Esophagus (tissue), 2 donors: ENCODE data around the gene KDM3A. TPM values are rescaled to one million over a fixed set of nuclear protein-coding genes. Genes with fewer than 3 reads are reported as not detected.

Experiments used
- H3K27ac ChIP-seq, 2 donors: one replicate each; pipeline ENCODE4 v1.5.1; 2013; ENCODE audit warnings: low read depth in 2 of 2, mild to moderate bottlenecking in 2 of 2, inconsistent platforms in 1 of 2, low read length in 1 of 2, moderate library complexity in 1 of 2
- H3K27me3 ChIP-seq, 2 donors: one replicate each; pipeline ENCODE4 v1.6.1; 2013; ENCODE audit warnings: low read length in 2 of 2, control low read depth in 1 of 2, mild to moderate bottlenecking in 1 of 2; ENCODE audit not compliant: insufficient read depth in 2 of 2, control insufficient read depth in 1 of 2
- H3K36me3 ChIP-seq, 2 donors: one replicate each; pipeline ENCODE4 v1.6.1; 2013; ENCODE audit warnings: low read length in 1 of 2; ENCODE audit not compliant: control insufficient read depth in 2 of 2, insufficient read depth in 2 of 2
- H3K4me1 ChIP-seq, 2 donors: one replicate each; pipeline ENCODE4 v1.6.1; 2013; ENCODE audit warnings: low read length in 1 of 2; ENCODE audit not compliant: control insufficient read depth in 2 of 2, insufficient read depth in 2 of 2
- H3K4me3 ChIP-seq, 2 donors: one replicate each; pipeline ENCODE4 v1.5.1; 2013; ENCODE audit warnings: low read length in 2 of 2, mild to moderate bottlenecking in 2 of 2, low read depth in 1 of 2, moderate library complexity in 1 of 2
- H3K9me3 ChIP-seq, 2 donors: one replicate each; pipeline ENCODE4 v1.6.1; 2013; ENCODE audit warnings: mild to moderate bottlenecking in 2 of 2, low read depth in 1 of 2, low read length in 1 of 2, moderate library complexity in 1 of 2; ENCODE audit not compliant: control insufficient read depth in 2 of 2, insufficient read depth in 1 of 2
- WGBS, 2 donors: extraction: QIAGEN DNeasy Blood & Tissue Kit; methylation state at CpG; one replicate each; pipeline ENCODE4 v1.1.7; 2013; 5-methylcytosine and 5-hydroxymethylcytosine counted together
- polyA plus RNA-seq, 2 donors: library from polyadenylated mRNA; stranded (reverse); fragments of 200-250 nt; gene quantifications; one replicate each; pipeline ENCODE4 v1.2.3, GENCODE V29; 2013
- donor health status: healthy with polysubstance abuse.
- donor health status: Bipolar disorder and iron deficiency.

The KDM3A gene, protein sequence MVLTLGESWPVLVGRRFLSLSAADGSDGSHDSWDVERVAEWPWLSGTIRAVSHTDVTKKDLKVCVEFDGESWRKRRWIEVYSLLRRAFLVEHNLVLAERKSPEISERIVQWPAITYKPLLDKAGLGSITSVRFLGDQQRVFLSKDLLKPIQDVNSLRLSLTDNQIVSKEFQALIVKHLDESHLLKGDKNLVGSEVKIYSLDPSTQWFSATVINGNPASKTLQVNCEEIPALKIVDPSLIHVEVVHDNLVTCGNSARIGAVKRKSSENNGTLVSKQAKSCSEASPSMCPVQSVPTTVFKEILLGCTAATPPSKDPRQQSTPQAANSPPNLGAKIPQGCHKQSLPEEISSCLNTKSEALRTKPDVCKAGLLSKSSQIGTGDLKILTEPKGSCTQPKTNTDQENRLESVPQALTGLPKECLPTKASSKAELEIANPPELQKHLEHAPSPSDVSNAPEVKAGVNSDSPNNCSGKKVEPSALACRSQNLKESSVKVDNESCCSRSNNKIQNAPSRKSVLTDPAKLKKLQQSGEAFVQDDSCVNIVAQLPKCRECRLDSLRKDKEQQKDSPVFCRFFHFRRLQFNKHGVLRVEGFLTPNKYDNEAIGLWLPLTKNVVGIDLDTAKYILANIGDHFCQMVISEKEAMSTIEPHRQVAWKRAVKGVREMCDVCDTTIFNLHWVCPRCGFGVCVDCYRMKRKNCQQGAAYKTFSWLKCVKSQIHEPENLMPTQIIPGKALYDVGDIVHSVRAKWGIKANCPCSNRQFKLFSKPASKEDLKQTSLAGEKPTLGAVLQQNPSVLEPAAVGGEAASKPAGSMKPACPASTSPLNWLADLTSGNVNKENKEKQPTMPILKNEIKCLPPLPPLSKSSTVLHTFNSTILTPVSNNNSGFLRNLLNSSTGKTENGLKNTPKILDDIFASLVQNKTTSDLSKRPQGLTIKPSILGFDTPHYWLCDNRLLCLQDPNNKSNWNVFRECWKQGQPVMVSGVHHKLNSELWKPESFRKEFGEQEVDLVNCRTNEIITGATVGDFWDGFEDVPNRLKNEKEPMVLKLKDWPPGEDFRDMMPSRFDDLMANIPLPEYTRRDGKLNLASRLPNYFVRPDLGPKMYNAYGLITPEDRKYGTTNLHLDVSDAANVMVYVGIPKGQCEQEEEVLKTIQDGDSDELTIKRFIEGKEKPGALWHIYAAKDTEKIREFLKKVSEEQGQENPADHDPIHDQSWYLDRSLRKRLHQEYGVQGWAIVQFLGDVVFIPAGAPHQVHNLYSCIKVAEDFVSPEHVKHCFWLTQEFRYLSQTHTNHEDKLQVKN (N-terminal part only)
- 10 to 100 TPM; 20.4 to 32.3 TPM for polyA plus RNA-seq

- Histone ChIP-seq H3K36me3 (no peaks in the 10 kb centered on the region), H3K9me3 (peaks cover 2 to 3% of the 10 kb centered on the region in 2 donors), H3K4me3 (peak within 1 kb of the TSS; percentile 79 to 91), H3K27ac (peak within 1 kb of the TSS; percentile 99 to 100), H3K27me3 (no peaks in the 10 kb centered on the region), H3K4me1 (peaks cover 3 to 5% of the 10 kb centered on the region in 2 donors)
- WGBS, 2 donors, result 0 to 2% methylated on average over 51 of the region's 51 CpGs
Measured at GRCh38 chr2:86440631-86441391, at the start of gene KDM3A. Gene KDM3A, plus strand, starts transcription at chr2:86441371. Its CDS starts 677 bp downstream, at chr2:86442048.

GRCh38 chr2:86392873-86393518, 48.2 kb upstream of the KDM3A start:
- WGBS, 2 donors, result 79 to 88% methylated on average over 6 of the region's 6 CpGs
- Histone ChIP-seq H3K27ac (no peak overlapping the region), H3K9me3 (no peaks in the 10 kb centered on the region), H3K4me3 (no peak overlapping the region), H3K36me3 (no peaks in the 10 kb centered on the region), H3K4me1 (no peaks in the 10 kb centered on the region), H3K27me3 (no peaks in the 10 kb centered on the region)

- Histone ChIP-seq H3K9me3 (no peaks in the 10 kb centered on the region), H3K4me1 (no peaks in the 10 kb centered on the region), H3K27me3 (no peaks in the 10 kb centered on the region), H3K27ac (no peak overlapping the region), H3K36me3 (no peaks in the 10 kb centered on the region), H3K4me3 (no peak overlapping the region)
- 46 to 47% methylated on average over 1 of the region's 1 CpG for WGBS, 2 donors
Measured at GRCh38 chr2:86393521-86394491, 47.4 kb upstream of the KDM3A start.

DNA sequence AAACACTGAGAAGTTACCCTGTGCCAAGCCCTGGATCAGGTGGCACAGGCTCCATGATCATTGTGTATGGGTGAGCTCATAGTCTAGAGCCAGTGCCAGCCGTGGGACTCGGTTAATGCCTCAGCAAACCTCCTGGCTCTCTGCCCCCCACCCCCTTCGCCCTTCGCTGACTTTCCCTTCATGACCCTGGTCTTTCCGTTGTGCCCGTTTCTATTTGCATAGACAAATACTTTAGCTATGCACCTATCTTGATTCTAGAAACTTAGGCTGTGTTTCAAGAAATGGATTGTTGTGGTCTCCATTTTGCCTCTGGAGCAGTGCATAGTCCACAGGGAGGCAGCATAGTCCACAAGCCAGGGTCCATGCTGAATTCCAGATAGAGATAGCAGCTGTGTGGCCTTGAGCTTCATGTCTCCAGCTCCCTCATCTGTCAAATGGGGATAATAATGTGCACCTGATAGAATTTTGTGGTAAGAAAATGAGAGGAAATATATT, 44.8 kb upstream of the KDM3A start:
- WGBS, 2 donors, result 53 to 67% methylated on average over 6 of the region's 6 CpGs
- no peaks in the 10 kb centered on the region for H3K36me3 ChIP-seq
- no peaks in the 10 kb centered on the region for H3K27me3 ChIP-seq
- no peaks in the 10 kb centered on the region for H3K4me1 ChIP-seq
- no peak overlapping the region for H3K27ac ChIP-seq
- H3K4me3 ChIP-seq, result no peak overlapping the region
- H3K9me3 ChIP-seq, result no peaks in the 10 kb centered on the region

- H3K4me1 ChIP-seq, result no peaks in the 10 kb centered on the region
- no peak overlapping the region for H3K27ac ChIP-seq
- H3K36me3 ChIP-seq, result no peaks in the 10 kb centered on the region
- 67 to 71% methylated on average over 6 of the region's 6 CpGs for WGBS, 2 donors
- H3K9me3 ChIP-seq, result no peaks in the 10 kb centered on the region
- H3K4me3 ChIP-seq, result no peak overlapping the region
- no peaks in the 10 kb centered on the region for H3K27me3 ChIP-seq
Measured at GRCh38 chr2:86397986-86398385, 43.2 kb upstream of the KDM3A start.

- Histone ChIP-seq H3K4me1 (no peaks in the 10 kb centered on the region), H3K4me3 (no peak overlapping the region), H3K27me3 (no peaks in the 10 kb centered on the region), H3K27ac (no peak overlapping the region), H3K36me3 (no peaks in the 10 kb centered on the region), H3K9me3 (no peaks in the 10 kb centered on the region)
- WGBS, 2 donors, result 91 to 93% methylated on average over 7 of the region's 7 CpGs
Measured at GRCh38 chr2:86398500-86399474, 42.4 kb upstream of the KDM3A start.

GRCh38 chr2:86400321-86400720, 40.9 kb upstream of the KDM3A start:
- no peak overlapping the region for H3K27ac ChIP-seq
- no peaks in the 10 kb centered on the region for H3K27me3 ChIP-seq
- no peak overlapping the region for H3K4me3 ChIP-seq
- WGBS, 2 donors, result 76 to 77% methylated on average over 1 of the region's 1 CpG
- H3K4me1 ChIP-seq, result no peaks in the 10 kb centered on the region
- no peaks in the 10 kb centered on the region for H3K9me3 ChIP-seq
- H3K36me3 ChIP-seq, result no peaks in the 10 kb centered on the region
